DOHH2 (cell line): ENCODE data around the gene CD247.

Experiments used
- H3F3A ChIP-seq: fragments of 200-600 bp; sonication (generic), shearing (Covaris generic); 2 replicates; pipeline ENCODE4 v1.6.0; 2016; ENCODE audit warnings: antibody characterized with exemption, mild to moderate bottlenecking; ENCODE audit not compliant: control insufficient read depth, insufficient read depth
- H3K27ac ChIP-seq: fragments of 200-600 bp; sonication (generic); 2 replicates; pipeline ENCODE4 v1.5.1; 2014; ENCODE audit warnings: low read depth, mild to moderate bottlenecking, low read length, moderate library complexity
- H3K27me3 ChIP-seq: fragments of 200-600 bp; sonication (generic); 2 replicates; pipeline ENCODE4 v1.6.1; 2014; ENCODE audit warnings: mild to moderate bottlenecking, low read length, mixed read lengths; ENCODE audit not compliant: control insufficient read depth
- H3K36me3 ChIP-seq: fragments of 200-600 bp; sonication (generic); 2 replicates; pipeline ENCODE4 v1.6.1; 2014; ENCODE audit warnings: mild to moderate bottlenecking, low read length, moderate library complexity, mixed read lengths; ENCODE audit not compliant: control insufficient read depth
- H3K4me1 ChIP-seq: fragments of 200-600 bp; sonication (generic); 2 replicates; pipeline ENCODE4 v1.6.1; 2014; ENCODE audit warnings: mild to moderate bottlenecking, low read length, mixed read lengths; ENCODE audit not compliant: control insufficient read depth
- H3K4me2 ChIP-seq: fragments of 200-600 bp; sonication (generic); 2 replicates; pipeline ENCODE4 v1.6.0; 2014; ENCODE audit warnings: mild to moderate bottlenecking, low read length, moderate library complexity
- H3K4me3 ChIP-seq: fragments of 200-600 bp; sonication (generic); 2 replicates; pipeline ENCODE4 v1.5.1; 2014; ENCODE audit warnings: mild to moderate bottlenecking, low read length, mixed read lengths
- H3K79me2 ChIP-seq: fragments of 200-600 bp; sonication (generic); 2 replicates; pipeline ENCODE4 v1.6.1; 2014; ENCODE audit warnings: mild to moderate bottlenecking, low read length, mixed read lengths; ENCODE audit not compliant: control insufficient read depth
- H3K9me2 ChIP-seq: fragments of 200-600 bp; sonication (generic); replicated peaks from 2 replicates; pipeline ENCODE4 v1.6.1; 2014; ENCODE audit warnings: mild to moderate bottlenecking, low read length, mixed read lengths; ENCODE audit not compliant: control insufficient read depth
- H3K9me3 ChIP-seq: fragments of 200-600 bp; sonication (generic); 2 replicates; pipeline ENCODE4 v1.6.1; 2014; ENCODE audit warnings: antibody characterized with exemption, low read length, mixed read lengths; ENCODE audit not compliant: control insufficient read depth, insufficient read depth
- H4K20me1 ChIP-seq: fragments of 200-600 bp; sonication (generic); 2 replicates; pipeline ENCODE4 v1.6.0; 2014; ENCODE audit warnings: low read depth, mild to moderate bottlenecking, antibody characterized with exemption, low read length, moderate library complexity; ENCODE audit not compliant: control insufficient read depth, insufficient read depth
- EZH2phosphoT487 ChIP-seq: fragments of 200-600 bp; sonication (generic); IDR thresholded peaks from 2 replicates; pipeline ENCODE4 v1.6.1; 2017; ENCODE audit warnings: borderline replicate concordance, mild to moderate bottlenecking, antibody characterized with exemption, low read length, moderate library complexity, mixed read lengths
- TF ChIP-seq, protein P1 (sequence below): fragments of 200-600 bp; sonication (generic); IDR thresholded peaks from one replicate; pipeline ENCODE4 v1.5.1; 2014; ENCODE audit warnings: antibody characterized with exemption, mild to moderate bottlenecking, low read depth, low read length; ENCODE audit not compliant: poor library complexity, severe bottlenecking

The CD247 gene

DNA sequence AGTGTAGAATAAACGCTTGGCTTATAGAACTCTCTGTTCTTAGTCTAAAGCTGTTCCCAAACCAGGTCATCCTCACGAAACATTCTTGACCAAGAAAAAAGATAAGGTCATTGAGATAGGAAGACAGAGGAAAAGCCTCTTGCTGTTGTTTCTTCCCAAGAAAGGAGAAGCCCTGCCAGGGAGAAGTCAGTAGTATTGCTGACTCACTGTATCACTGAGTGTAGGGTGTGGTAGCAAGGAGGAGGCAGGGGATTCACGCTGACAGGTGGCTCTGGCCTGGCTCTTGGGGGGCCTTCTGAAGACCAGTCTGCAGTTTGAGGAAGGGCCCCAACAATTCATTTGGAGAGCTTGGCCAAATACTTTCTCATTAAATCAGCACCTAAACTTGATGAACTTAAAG is 97.8 kb downstream of the CD247 start:
- H3K9me2 ChIP-seq: no peaks in the 10 kb centered on the region
- no peaks in the 10 kb centered on the region for H3K27me3 ChIP-seq
- peaks cover 20% of the 10 kb centered on the region for H3K36me3 ChIP-seq
- no peak overlapping the region for H3K27ac ChIP-seq
- H3K79me2 ChIP-seq: no peaks in the 10 kb centered on the region
- no peaks in the 10 kb centered on the region for H3F3A ChIP-seq
- no peak overlapping the region for H3K4me3 ChIP-seq
- peaks cover 17% of the 10 kb centered on the region for H3K4me1 ChIP-seq
- no peak for TF ChIP-seq EZH2phosphoT487
- TF ChIP-seq, protein P1, sequence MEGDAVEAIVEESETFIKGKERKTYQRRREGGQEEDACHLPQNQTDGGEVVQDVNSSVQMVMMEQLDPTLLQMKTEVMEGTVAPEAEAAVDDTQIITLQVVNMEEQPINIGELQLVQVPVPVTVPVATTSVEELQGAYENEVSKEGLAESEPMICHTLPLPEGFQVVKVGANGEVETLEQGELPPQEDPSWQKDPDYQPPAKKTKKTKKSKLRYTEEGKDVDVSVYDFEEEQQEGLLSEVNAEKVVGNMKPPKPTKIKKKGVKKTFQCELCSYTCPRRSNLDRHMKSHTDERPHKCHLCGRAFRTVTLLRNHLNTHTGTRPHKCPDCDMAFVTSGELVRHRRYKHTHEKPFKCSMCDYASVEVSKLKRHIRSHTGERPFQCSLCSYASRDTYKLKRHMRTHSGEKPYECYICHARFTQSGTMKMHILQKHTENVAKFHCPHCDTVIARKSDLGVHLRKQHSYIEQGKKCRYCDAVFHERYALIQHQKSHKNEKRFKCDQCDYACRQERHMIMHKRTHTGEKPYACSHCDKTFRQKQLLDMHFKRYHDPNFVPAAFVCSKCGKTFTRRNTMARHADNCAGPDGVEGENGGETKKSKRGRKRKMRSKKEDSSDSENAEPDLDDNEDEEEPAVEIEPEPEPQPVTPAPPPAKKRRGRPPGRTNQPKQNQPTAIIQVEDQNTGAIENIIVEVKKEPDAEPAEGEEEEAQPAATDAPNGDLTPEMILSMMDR: no peak
- H4K20me1 ChIP-seq: no peaks in the 10 kb centered on the region
- no peak overlapping the region for H3K4me2 ChIP-seq
- no peaks in the 10 kb centered on the region for H3K9me3 ChIP-seq

GRCh38 chr1:167419245-167419644 is 99.1 kb downstream of the CD247 start:
- no peak overlapping the region for H3K4me2 ChIP-seq
- peaks cover 17% of the 10 kb centered on the region for H3K4me1 ChIP-seq
- no peaks in the 10 kb centered on the region for H3K79me2 ChIP-seq
- peaks cover 29% of the 10 kb centered on the region for H3K36me3 ChIP-seq
- no peaks in the 10 kb centered on the region for H4K20me1 ChIP-seq
- no peaks in the 10 kb centered on the region for H3K9me3 ChIP-seq
- H3F3A ChIP-seq: no peaks in the 10 kb centered on the region
- no peak overlapping the region for H3K27ac ChIP-seq
- no peaks in the 10 kb centered on the region for H3K27me3 ChIP-seq
- TF ChIP-seq EZH2phosphoT487: no peak
- TF ChIP-seq, protein P1: no peak
- no peaks in the 10 kb centered on the region for H3K9me2 ChIP-seq
- no peak overlapping the region for H3K4me3 ChIP-seq

DNA sequence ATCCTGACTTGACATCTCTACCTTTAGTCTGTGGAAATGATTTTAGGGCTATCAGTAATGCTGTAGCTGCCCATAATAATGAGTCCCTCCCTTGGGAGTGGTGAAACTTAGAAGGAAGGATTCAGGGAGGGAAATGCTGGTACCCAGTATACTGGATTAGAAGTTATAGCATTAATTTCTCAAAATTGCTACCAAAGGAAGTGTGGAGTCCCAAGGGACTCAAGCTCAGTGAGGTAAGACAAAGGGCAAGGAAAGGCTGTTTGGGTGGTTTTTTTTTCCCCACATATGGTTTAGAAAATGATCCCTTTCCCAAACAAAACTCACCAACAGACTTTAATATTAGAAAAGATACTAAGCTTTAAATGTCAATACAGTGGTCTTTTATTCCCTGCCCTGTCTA is 99.9 kb downstream of the CD247 start:
- Histone ChIP-seq H3K27me3 (no peaks in the 10 kb centered on the region), H3K4me2 (peak overlapping the region; percentile 15), H3K4me1 (peaks cover 17% of the 10 kb centered on the region), H3K9me2 (no peaks in the 10 kb centered on the region), H3K79me2 (no peaks in the 10 kb centered on the region), H3K4me3 (no peak overlapping the region), H3K27ac (no peak overlapping the region), H3F3A (no peaks in the 10 kb centered on the region), H4K20me1 (no peaks in the 10 kb centered on the region), H3K9me3 (no peaks in the 10 kb centered on the region), H3K36me3 (peaks cover 32% of the 10 kb centered on the region)
- TF ChIP-seq EZH2phosphoT487: no peak
- TF ChIP-seq, protein P1: no peak

- H3K36me3 ChIP-seq: peaks cover 51% of the 10 kb centered on the region
- no peaks in the 10 kb centered on the region for H3F3A ChIP-seq
- no peak overlapping the region for H3K4me2 ChIP-seq
- H3K79me2 ChIP-seq: no peaks in the 10 kb centered on the region
- TF ChIP-seq, protein P1: no peak
- no peak for TF ChIP-seq EZH2phosphoT487
- peaks cover 17% of the 10 kb centered on the region for H3K4me1 ChIP-seq
- H3K9me2 ChIP-seq: no peaks in the 10 kb centered on the region
- H3K27ac ChIP-seq: no peak overlapping the region
- no peaks in the 10 kb centered on the region for H3K9me3 ChIP-seq
- H3K27me3 ChIP-seq: no peaks in the 10 kb centered on the region
- no peak overlapping the region for H3K4me3 ChIP-seq
- H4K20me1 ChIP-seq: no peaks in the 10 kb centered on the region
Observed at GRCh38 chr1:167416506-167416905, 101.8 kb downstream of the CD247 start.
